ENCODE measurements around the gene AKR1C1.
"Not testable (repeated sequence)": the region's sequence is repeated elsewhere in the genome, so short reads cannot be mapped to it uniquely, and the experiment has no call there.

AKR1C1 gene

DNA sequence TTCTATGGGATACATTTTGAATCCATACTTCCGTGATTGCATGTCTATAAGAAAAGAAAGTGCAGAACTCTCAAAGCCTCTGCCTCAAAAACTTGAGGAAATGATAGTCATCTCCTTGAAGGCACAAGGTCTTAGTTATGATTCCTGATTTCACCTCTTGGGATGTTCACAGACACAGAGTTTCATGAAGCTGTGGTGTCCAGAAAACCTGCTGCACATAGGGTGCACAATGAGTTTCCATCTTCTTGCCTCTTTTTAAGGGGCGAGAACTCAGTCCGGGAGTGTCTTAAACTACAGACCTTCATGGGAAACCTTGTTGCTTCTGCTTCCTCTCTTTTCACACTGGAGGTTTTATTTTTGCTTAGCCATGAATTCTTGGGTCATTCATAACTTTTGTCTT is 4.0 kb downstream of the AKR1C1 start:
- not testable (repeated sequence) for H3K27ac ChIP-seq; H3K9me3 ChIP-seq (ENCODE audit: control insufficient read depth, low read length); H2AFZ ChIP-seq; H3K4me2 ChIP-seq (ENCODE audit: low read length); H3K27me3 ChIP-seq (ENCODE audit: control insufficient read depth, insufficient read depth, low read length); H3K4me3 ChIP-seq (ENCODE audit: low read depth, low read length); H3K4me1 ChIP-seq; H3K79me2 ChIP-seq; H3K36me3 ChIP-seq (ENCODE audit: control insufficient read depth, insufficient read depth, low read length); H3K9ac ChIP-seq

DNA sequence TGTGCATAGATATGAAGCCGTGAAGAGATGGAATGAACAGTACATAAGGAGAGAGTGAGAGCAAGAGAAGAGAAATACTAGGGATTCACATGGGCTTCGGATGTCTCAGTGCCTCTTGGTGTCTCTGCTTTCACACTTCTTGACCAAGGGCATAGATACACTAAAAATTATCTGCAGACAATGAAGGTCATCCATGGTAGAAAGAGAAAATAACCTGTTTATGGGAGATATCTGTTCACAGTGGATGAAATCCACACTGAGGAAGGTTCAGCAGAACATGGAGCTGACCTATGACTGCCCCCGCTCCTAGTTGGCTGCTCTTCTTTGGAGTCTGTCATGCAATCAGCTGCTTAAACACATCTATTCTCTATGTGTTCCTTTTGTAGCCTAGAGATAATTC is 6.1 kb downstream of the AKR1C1 start:
- not testable (repeated sequence) for H3K27me3 ChIP-seq (ENCODE audit: control insufficient read depth, insufficient read depth, low read length); H2AFZ ChIP-seq; H3K9me3 ChIP-seq (ENCODE audit: control insufficient read depth, low read length); H3K36me3 ChIP-seq (ENCODE audit: control insufficient read depth, insufficient read depth, low read length); H3K4me2 ChIP-seq (ENCODE audit: low read length); H3K79me2 ChIP-seq; H3K4me3 ChIP-seq (ENCODE audit: low read depth, low read length); H3K27ac ChIP-seq; H3K4me1 ChIP-seq; H3K9ac ChIP-seq

DNA sequence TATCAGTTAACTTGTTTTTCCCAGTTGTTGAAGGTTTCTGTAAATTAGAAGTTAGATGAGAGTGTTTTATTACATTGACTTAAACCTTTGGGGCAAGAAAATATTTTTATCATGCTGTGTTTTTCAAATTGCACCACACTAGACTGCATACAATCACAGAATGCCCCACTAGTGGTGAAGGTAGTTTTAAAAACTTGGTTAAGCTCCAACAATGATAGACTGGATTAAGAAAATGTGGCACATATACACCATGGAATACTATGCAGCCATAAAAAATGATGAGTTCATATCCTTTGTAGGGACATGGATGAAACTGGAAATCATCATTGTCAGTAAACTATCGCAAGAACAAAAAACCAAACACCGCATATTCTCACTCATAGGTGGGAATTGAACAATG is 7.1 kb downstream of the AKR1C1 start:
- not testable (repeated sequence) for H3K27me3 ChIP-seq (ENCODE audit: control insufficient read depth, insufficient read depth, low read length); H3K79me2 ChIP-seq; H3K27ac ChIP-seq; H2AFZ ChIP-seq; H3K9me3 ChIP-seq (ENCODE audit: control insufficient read depth, low read length); H3K4me1 ChIP-seq; H3K36me3 ChIP-seq (ENCODE audit: control insufficient read depth, insufficient read depth, low read length); H3K4me2 ChIP-seq (ENCODE audit: low read length); H3K9ac ChIP-seq; H3K4me3 ChIP-seq (ENCODE audit: low read depth, low read length)

DNA sequence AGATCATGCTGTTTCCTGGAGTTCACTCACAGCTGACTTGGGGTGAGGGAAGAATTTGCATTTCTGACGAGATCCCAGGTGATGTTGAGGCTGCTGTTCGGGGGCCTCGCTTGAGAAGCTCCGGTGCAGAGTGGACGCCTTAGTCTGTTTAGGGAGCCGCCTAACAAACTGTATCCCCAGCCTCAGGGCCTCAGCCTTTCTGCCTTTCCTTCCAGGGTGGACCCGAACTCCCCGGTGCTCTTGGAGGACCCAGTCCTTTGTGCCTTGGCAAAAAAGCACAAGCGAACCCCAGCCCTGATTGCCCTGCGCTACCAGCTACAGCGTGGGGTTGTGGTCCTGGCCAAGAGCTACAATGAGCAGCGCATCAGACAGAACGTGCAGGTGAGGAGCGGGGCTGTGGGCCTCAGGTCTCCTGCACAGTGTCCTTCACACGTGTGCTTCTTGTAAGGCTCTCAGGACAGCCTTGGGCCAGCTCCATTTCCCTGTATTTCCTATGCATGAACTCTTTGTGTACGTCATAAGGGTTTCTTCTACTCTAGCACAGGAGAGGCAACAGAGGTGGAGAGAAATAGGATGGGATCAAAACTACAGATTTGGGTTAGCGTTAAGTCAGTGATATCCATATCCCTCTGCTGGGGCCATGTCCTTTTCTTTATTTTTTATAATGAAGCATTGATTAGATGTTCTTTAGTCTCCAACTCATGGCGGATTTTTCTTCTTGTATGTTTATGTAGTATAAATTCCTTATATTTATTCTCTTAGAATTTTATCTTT is 9.3 kb downstream of the AKR1C1 start:
- H3K4me3 ChIP-seq (ENCODE audit: low read depth, low read length); H3K4me2 ChIP-seq (ENCODE audit: low read length); H3K79me2 ChIP-seq; H3K36me3 ChIP-seq (ENCODE audit: control insufficient read depth, insufficient read depth, low read length); H3K9ac ChIP-seq; H3K4me1 ChIP-seq; H3K9me3 ChIP-seq (ENCODE audit: control insufficient read depth, low read length); H3K27ac ChIP-seq; H2AFZ ChIP-seq; H3K27me3 ChIP-seq (ENCODE audit: control insufficient read depth, insufficient read depth, low read length): not testable (repeated sequence)

DNA sequence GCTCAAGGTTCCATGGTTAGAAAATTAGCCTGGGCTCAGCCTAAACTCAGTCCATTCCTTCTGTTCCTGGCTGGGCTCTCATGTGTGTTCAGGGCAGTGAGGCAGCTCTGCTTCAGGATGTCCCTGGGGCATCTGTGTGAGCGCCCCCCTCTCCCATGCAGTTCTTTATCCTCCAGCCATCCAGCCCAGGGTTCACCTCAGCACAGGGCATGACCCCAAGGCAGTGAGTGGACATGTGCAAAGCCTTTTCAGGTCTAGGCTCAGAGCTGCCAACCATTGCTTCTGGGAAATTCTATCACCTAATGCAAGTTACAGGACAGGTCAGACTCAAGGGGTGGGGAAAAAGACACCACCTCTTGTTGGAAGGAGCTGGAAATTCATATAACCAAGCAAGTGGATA is 10.1 kb downstream of the AKR1C1 start:
- H3K79me2 ChIP-seq; H3K27me3 ChIP-seq (ENCODE audit: control insufficient read depth, insufficient read depth, low read length); H3K27ac ChIP-seq; H3K36me3 ChIP-seq (ENCODE audit: control insufficient read depth, insufficient read depth, low read length); H3K9ac ChIP-seq; H3K4me3 ChIP-seq (ENCODE audit: low read depth, low read length); H3K4me2 ChIP-seq (ENCODE audit: low read length); H2AFZ ChIP-seq; H3K9me3 ChIP-seq (ENCODE audit: control insufficient read depth, low read length); H3K4me1 ChIP-seq: not testable (repeated sequence)

DNA sequence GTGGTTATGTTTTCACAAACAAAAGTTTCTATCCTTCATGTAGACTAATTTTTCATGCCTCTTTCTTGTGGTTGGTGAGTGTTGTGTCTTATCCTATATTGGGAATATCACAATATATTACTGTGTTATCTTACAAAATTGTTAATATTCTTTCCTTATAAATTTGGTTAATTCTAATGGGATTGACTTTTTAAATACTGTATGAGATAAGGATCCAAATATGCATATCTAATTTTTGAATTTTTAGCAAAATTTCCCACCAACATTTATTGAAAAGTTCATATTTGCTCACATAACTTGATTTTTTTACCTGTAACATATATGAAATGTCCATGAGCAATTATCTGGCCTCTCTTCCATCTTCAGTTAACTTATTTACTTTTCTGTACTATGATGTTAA is 11.2 kb downstream of the AKR1C1 start:
- H3K9ac ChIP-seq; H3K9me3 ChIP-seq (ENCODE audit: control insufficient read depth, low read length): not testable (repeated sequence)

DNA sequence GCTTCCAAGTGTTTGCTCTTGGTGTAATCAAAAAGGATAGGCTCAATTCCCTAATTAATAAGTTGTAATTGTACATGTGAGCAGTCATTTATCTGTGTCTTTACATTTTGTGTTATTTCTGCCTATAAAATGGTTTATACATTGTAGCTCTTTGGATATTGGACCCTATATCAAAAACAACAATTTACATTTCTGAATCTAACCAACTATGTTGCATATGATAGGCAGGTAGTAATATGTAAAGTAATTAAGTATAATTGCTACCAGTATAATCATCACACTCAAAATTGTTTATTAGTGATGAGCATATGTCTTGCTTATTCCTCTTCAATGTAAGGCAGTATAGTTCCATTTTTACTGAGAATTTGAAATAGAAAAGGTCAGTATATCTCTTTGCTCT is 13.8 kb downstream of the AKR1C1 start:
- Histone ChIP-seq H3K9me3 (ENCODE audit: control insufficient read depth, low read length) (no peaks in the 10 kb centered on the region), H3K9ac (no peak overlapping the region), H3K27me3 (ENCODE audit: control insufficient read depth, insufficient read depth, low read length) (no peaks in the 10 kb centered on the region), H3K4me1 (no peaks in the 10 kb centered on the region), H3K27ac (no peak overlapping the region), H3K36me3 (ENCODE audit: control insufficient read depth, insufficient read depth, low read length) (no peaks in the 10 kb centered on the region), H3K4me3 (ENCODE audit: low read depth, low read length) (no peak overlapping the region), H3K79me2 (no peaks in the 10 kb centered on the region), H2AFZ (no peak overlapping the region), H3K4me2 (ENCODE audit: low read length) (no peak overlapping the region)
- TF ChIP-seq, protein P1, sequence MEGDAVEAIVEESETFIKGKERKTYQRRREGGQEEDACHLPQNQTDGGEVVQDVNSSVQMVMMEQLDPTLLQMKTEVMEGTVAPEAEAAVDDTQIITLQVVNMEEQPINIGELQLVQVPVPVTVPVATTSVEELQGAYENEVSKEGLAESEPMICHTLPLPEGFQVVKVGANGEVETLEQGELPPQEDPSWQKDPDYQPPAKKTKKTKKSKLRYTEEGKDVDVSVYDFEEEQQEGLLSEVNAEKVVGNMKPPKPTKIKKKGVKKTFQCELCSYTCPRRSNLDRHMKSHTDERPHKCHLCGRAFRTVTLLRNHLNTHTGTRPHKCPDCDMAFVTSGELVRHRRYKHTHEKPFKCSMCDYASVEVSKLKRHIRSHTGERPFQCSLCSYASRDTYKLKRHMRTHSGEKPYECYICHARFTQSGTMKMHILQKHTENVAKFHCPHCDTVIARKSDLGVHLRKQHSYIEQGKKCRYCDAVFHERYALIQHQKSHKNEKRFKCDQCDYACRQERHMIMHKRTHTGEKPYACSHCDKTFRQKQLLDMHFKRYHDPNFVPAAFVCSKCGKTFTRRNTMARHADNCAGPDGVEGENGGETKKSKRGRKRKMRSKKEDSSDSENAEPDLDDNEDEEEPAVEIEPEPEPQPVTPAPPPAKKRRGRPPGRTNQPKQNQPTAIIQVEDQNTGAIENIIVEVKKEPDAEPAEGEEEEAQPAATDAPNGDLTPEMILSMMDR (IDR thresholded peaks at IDR 0.05): no peak

More for the DNA sequence above, 11.2 kb downstream of the AKR1C1 start:
- H3K27ac ChIP-seq; H3K27me3 ChIP-seq (ENCODE audit: control insufficient read depth, insufficient read depth, low read length); H3K79me2 ChIP-seq; H3K36me3 ChIP-seq (ENCODE audit: control insufficient read depth, insufficient read depth, low read length); H3K4me1 ChIP-seq; H3K4me3 ChIP-seq (ENCODE audit: low read depth, low read length); H2AFZ ChIP-seq; H3K4me2 ChIP-seq (ENCODE audit: low read length): not testable (repeated sequence)
